Thoracic aorta (tissue), 2 donors: ENCODE data around the gene OSBPL3. TPM values are rescaled to one million over a fixed set of nuclear protein-coding genes. Genes with fewer than 3 reads are reported as not detected.

Experiments
- ATAC-seq: fragments of 150-250 bp; one replicate; pipeline ENCODE4 v1.8.0; 2017; ENCODE audit warnings: low read depth; ENCODE audit not compliant: insufficient number of reproducible peaks, low FRiP score
- DNase-seq: peaks from one replicate; pipeline ENCODE4 v3.0.0-alpha.2; 2020; ENCODE audit warnings: low spot score
- H3K27ac ChIP-seq, 2 donors: fragments of 200-600 bp; sonication (generic); 1 replicate in 1 of 2; 2 replicates in 1 of 2; pipeline ENCODE4 v1.5.1; 2016; ENCODE audit warnings: mild to moderate bottlenecking in 2 of 2, moderate library complexity in 2 of 2
- H3K27me3 ChIP-seq: fragments of 200-600 bp; sonication (generic); replicated peaks from 2 replicates; pipeline ENCODE4 v1.6.0; 2016; ENCODE audit warnings: mild to moderate bottlenecking; ENCODE audit not compliant: insufficient read depth
- H3K36me3 ChIP-seq: fragments of 200-600 bp; sonication (generic); one replicate; pipeline ENCODE4 v1.5.1; 2016
- H3K4me1 ChIP-seq, 2 donors: fragments of 200-600 bp; sonication (generic); 1 replicate in 1 of 2; 2 replicates in 1 of 2; pipeline versions ENCODE4 v1.5.1 to v1.6.0; 2016; ENCODE audit warnings: low read depth in 2 of 2, mild to moderate bottlenecking in 1 of 2; ENCODE audit not compliant: control insufficient read depth in 1 of 2
- H3K4me3 ChIP-seq: fragments of 200-600 bp; sonication (generic); 2 replicates; pipeline ENCODE4 v1.5.1; 2016; ENCODE audit warnings: mild to moderate bottlenecking
- H3K9me3 ChIP-seq: fragments of 200-600 bp; sonication (generic); 2 replicates; pipeline ENCODE4 v1.5.1; 2016
- total RNA-seq, 2 donors: library from RNA; depleted of rRNA; stranded (reverse); fragments of >200 nt; gene quantifications; one replicate each; pipeline versions ENCODE4 v1.1.0 to v1.2.3, GENCODE V29; 2016
- TF ChIP-seq, protein P1 (sequence below): fragments of 200-600 bp; sonication (generic); IDR thresholded peaks from one replicate; pipeline ENCODE4 v1.5.1; 2019; ENCODE audit warnings: antibody characterized with exemption

The OSBPL3 gene
- total RNA-seq, 2 donors from 2014 or later = 5.5 to 7.9 TPM

DNA sequence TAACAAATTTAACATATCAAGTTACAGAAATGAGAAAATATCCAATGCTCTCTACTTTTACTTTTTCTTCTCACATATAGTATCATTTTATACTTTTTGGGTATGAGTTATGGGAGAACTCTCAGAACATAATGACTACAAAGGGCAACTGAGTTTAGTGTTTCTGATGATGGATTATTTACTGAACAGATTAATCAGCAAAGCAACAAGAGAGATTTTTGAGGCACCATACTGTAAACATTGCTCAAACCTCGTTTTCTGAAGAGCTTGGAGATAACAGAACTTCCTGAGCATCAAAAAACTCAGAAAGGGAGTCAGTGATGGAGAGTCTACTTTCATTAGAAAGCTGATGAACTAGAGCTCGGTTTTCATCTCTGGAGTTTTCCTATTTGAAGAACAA, 137.9 kb downstream of the OSBPL3 start:
- Histone ChIP-seq H3K4me1 (no peaks in the 10 kb centered on the region), H3K4me3 (no peak overlapping the region), H3K9me3 (no peaks in the 10 kb centered on the region), H3K27me3 (no peaks in the 10 kb centered on the region), H3K27ac (no peak overlapping the region), H3K36me3 (no peaks in the 10 kb centered on the region)
- ATAC-seq (no peak), DNase-seq (no peak)
- TF ChIP-seq, protein P1, sequence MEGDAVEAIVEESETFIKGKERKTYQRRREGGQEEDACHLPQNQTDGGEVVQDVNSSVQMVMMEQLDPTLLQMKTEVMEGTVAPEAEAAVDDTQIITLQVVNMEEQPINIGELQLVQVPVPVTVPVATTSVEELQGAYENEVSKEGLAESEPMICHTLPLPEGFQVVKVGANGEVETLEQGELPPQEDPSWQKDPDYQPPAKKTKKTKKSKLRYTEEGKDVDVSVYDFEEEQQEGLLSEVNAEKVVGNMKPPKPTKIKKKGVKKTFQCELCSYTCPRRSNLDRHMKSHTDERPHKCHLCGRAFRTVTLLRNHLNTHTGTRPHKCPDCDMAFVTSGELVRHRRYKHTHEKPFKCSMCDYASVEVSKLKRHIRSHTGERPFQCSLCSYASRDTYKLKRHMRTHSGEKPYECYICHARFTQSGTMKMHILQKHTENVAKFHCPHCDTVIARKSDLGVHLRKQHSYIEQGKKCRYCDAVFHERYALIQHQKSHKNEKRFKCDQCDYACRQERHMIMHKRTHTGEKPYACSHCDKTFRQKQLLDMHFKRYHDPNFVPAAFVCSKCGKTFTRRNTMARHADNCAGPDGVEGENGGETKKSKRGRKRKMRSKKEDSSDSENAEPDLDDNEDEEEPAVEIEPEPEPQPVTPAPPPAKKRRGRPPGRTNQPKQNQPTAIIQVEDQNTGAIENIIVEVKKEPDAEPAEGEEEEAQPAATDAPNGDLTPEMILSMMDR = no peak

DNA sequence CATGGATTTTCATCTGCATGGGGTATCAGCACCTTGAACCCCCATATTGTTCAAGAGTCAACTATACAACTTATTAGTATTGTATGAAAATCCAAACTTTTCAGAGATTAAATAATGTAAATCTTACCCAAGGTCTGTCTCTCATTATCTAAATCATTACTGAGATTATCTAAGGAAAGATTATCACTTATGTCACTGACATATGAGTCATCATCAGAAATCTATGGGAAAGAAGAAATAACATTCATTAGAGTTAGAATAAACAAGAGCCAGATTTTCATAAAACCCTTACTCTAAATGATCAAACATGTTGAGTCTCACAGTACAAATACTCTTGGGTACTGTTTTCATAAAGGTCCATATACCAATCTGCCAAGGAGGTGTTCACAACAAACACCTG, 139.4 kb downstream of the OSBPL3 start:
- no peak for DNase-seq
- ATAC-seq = no peak
- no peak overlapping the region for H3K27ac ChIP-seq
- no peaks in the 10 kb centered on the region for H3K9me3 ChIP-seq
- H3K36me3 ChIP-seq = no peaks in the 10 kb centered on the region
- TF ChIP-seq, protein P1 = no peak
- no peaks in the 10 kb centered on the region for H3K4me1 ChIP-seq
- H3K27me3 ChIP-seq = no peaks in the 10 kb centered on the region
- H3K4me3 ChIP-seq = no peak overlapping the region

DNA sequence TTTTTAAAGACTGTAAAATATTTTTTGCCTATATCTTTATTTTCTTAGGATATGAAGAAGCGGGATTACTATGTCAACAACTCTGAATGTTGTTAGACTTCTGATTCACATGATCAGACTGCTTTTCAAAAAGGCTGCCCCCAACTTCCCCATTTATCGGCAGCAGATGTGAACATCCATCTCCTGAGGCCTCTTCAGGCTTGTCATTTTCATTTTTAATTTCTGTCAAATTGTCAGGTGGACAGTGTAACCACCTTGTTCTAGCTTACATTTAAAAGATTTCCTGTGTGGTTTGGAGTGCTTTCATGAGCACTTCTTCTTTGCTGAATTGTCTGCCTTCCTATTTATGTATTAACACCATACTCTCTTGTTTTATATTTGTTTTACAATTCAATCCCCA, 143.9 kb downstream of the OSBPL3 start:
- H3K4me3 ChIP-seq = no peak overlapping the region

DNA sequence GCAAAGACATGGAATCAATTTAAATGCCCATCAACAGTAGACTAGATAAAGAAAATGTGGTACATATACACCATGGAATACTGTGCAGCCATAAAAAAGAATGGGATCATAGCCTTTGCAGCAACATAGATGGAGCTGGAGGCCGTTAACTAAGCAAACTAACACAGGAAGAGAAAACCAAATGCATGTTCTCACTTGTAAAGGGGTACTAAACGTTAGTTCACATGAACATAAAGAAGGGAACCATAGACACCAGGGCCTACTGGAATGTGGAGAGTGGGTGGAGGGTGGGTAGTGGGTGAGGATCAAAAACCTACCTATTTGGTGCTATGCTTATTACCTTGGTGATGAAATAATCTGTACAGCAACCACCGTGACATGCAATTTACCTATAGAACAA, 144.3 kb downstream of the OSBPL3 start:
- H3K9me3 ChIP-seq = no peaks in the 10 kb centered on the region
- no peak overlapping the region for H3K4me3 ChIP-seq
- peaks cover 5 to 6% of the 10 kb centered on the region in 2 donors for H3K4me1 ChIP-seq
- ATAC-seq (no peak), DNase-seq (no peak)
- H3K27ac ChIP-seq = no peak overlapping the region
- TF ChIP-seq, protein P1 = no peak
- H3K36me3 ChIP-seq = no peaks in the 10 kb centered on the region
- H3K27me3 ChIP-seq = no peaks in the 10 kb centered on the region

More for the DNA sequence above, 143.9 kb downstream of the OSBPL3 start:
- TF ChIP-seq, protein P1 = no peak
- DNase-seq = no peak
- H3K9me3 ChIP-seq = no peaks in the 10 kb centered on the region
- no peaks in the 10 kb centered on the region for H3K36me3 ChIP-seq
- H3K4me1 ChIP-seq = peaks cover under 1 to 3% of the 10 kb centered on the region in 2 donors
- no peaks in the 10 kb centered on the region for H3K27me3 ChIP-seq
- no peak overlapping the region for H3K27ac ChIP-seq
- ATAC-seq = no peak

DNA sequence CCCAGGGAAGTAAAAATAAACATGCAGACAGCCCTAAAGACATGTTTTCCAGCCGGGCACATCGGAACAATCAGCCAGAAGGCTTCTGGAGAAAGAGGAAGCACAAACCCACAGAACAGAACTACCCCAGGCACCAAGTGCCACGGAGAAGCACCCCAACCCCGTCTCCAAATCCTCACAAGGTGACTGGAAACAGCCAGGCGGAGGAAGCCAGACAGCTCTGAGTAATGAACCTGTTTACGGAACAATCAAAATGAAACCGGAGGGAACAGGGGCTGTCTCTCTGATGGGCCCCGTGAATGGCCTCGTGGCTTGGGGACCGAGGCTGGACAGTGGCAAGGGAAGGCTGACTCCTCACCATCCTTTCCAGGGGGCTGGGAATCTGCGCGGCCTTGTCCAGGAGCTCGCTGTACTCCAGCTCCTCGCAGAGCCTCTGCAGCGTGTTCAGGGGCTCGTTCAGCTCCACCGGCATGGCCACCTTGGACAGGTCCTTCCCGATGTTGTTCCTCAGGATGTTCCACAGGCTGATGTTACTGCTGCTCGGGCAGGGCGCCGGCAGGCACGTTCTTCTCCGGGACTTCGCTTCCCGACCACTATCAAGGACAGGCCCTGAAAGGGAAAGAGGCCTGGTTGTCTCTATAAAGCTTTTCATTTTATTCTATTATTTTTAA, 145.7 kb downstream of the OSBPL3 start:
- Histone ChIP-seq H3K27me3 (no peaks in the 10 kb centered on the region), H3K27ac (peak overlapping the region in 1 of 2 donors; percentile 38), H3K4me3 (no peak overlapping the region), H3K36me3 (no peaks in the 10 kb centered on the region), H3K9me3 (no peaks in the 10 kb centered on the region), H3K4me1 (peaks cover 6 to 9% of the 10 kb centered on the region in 2 donors)
- DNase-seq (no peak), ATAC-seq (no peak)
- TF ChIP-seq, protein P1 = no peak
